Fibroblast of gingiva (primary cell): ENCODE data around the gene SLC9A4.

ENCODE experiments used
- DNase-seq: peaks from one replicate; pipeline ENCODE4 v3.0.0-alpha.2; 2011; ENCODE audit warnings: low read depth

The SLC9A4 gene

GRCh38 chr2:102455061-102455670 is 17.9 kb upstream of the SLC9A4 start:
- DNase-seq: no peak

- no peak for DNase-seq
These were observed 12.6 kb upstream of the SLC9A4 start for GRCh38 chr2:102460467-102460866.

GRCh38 chr2:102461188-102461587 is 11.8 kb upstream of the SLC9A4 start:
- no peak for DNase-seq

- DNase-seq: no peak
These were observed 9.9 kb upstream of the SLC9A4 start for GRCh38 chr2:102463160-102463559.

- DNase-seq: no peak
These were observed 2.9 kb upstream of the SLC9A4 start for GRCh38 chr2:102470168-102470567.

- DNase-seq: no peak
These were observed 605 bp downstream of the SLC9A4 start for GRCh38 chr2:102473631-102474030.

GRCh38 chr2:102474785-102475184 is 1.8 kb downstream of the SLC9A4 start:
- no peak for DNase-seq

GRCh38 chr2:102478686-102479470 is 5.9 kb downstream of the SLC9A4 start:
- DNase-seq: no peak

GRCh38 chr2:102480285-102481195 is 7.5 kb downstream of the SLC9A4 start:
- no peak for DNase-seq

GRCh38 chr2:102481931-102482330 is 8.9 kb downstream of the SLC9A4 start:
- no peak for DNase-seq

GRCh38 chr2:102483086-102483485 is 10.1 kb downstream of the SLC9A4 start:
- no peak for DNase-seq

GRCh38 chr2:102484310-102485061 is 11.5 kb downstream of the SLC9A4 start:
- DNase-seq: no peak

- DNase-seq: no peak
These were observed 12.2 kb downstream of the SLC9A4 start for GRCh38 chr2:102485147-102485785.

- no peak for DNase-seq
These were observed 14.1 kb downstream of the SLC9A4 start for GRCh38 chr2:102486941-102487702.

GRCh38 chr2:102487761-102488462 is 14.9 kb downstream of the SLC9A4 start:
- DNase-seq: no peak

- no peak for DNase-seq
These were observed 16.6 kb downstream of the SLC9A4 start for GRCh38 chr2:102489646-102490045.

GRCh38 chr2:102492006-102492405 is 19.0 kb downstream of the SLC9A4 start:
- DNase-seq: no peak

GRCh38 chr2:102494570-102494969 is 21.5 kb downstream of the SLC9A4 start:
- DNase-seq: no peak

- DNase-seq: no peak
These were observed 25.4 kb downstream of the SLC9A4 start for GRCh38 chr2:102498414-102498813.

GRCh38 chr2:102499558-102499957 is 26.5 kb downstream of the SLC9A4 start:
- no peak for DNase-seq
